Keratinocyte (primary cell): ENCODE results near the gene GLDN.

ENCODE experiments used
- CTCF ChIP-seq, 3 experiments: IDR thresholded peaks in 1 of 3; conservative IDR thresholded peaks in 1 of 3; optimal IDR thresholded peaks in 1 of 3; 2 replicates in 2 of 3; 3 replicates in 1 of 3; pipeline versions ENCODE3 to v1.5.1; 2011; ENCODE audit warnings: low read length in 3 of 3, mild to moderate bottlenecking in 3 of 3, moderate library complexity in 2 of 3, control low read depth in 1 of 3, inconsistent platforms in 1 of 3; ENCODE audit not compliant: insufficient read depth in 2 of 3; ENCODE audit errors: extremely low read depth in 1 of 3
- EZH2 ChIP-seq: IDR thresholded peaks from one replicate; pipeline ENCODE4 v1.6.1; 2012; ENCODE audit warnings: inconsistent platforms, mild to moderate bottlenecking, low read length, moderate library complexity

GRCh38 chr15:51338496-51338895, 3.0 kb upstream of the GLDN start, which contains the start of gene CYP19A1:
- TF ChIP-seq CTCF (optimal IDR thresholded peaks at IDR 0.05 in 1 of 3, IDR thresholded peaks at IDR 0.05 in 1 of 3, conservative IDR thresholded peaks at IDR 0.05 in 1 of 3; ENCODE audit: extremely low read depth in 1 of 3, insufficient read depth in 2 of 3, low read length in 3 of 3) (no peak), EZH2 (no peak)
